H9 (cell line): ENCODE results near the gene METAP2. TPM values are rescaled to one million over a fixed set of nuclear protein-coding genes. Genes with fewer than 3 reads are reported as not detected.
A peak's percentile ranks its signal among the peaks of the same experiment; 100 is the strongest.

ENCODE experiments used
- DNase-seq: peaks from one replicate; pipeline ENCODE4 v3.0.0-alpha.2; 2017
- H2AFZ ChIP-seq: one replicate; pipeline ENCODE4 v1.6.1; 2013; ENCODE audit warnings: mild to moderate bottlenecking, low read length, control low read depth, moderate library complexity
- H2AK5ac ChIP-seq: 2 replicates; pipeline ENCODE4 v1.6.1; 2013; ENCODE audit warnings: low read length, control low read depth, mixed read lengths; ENCODE audit not compliant: insufficient read length
- H2BK120ac ChIP-seq: one replicate; pipeline ENCODE4 v1.6.1; 2013; ENCODE audit warnings: low read depth, mild to moderate bottlenecking, low read length, control low read depth, inconsistent platforms; ENCODE audit not compliant: poor library complexity, severe bottlenecking
- H2BK12ac ChIP-seq: 2 replicates; pipeline ENCODE4 v1.6.1; 2013; ENCODE audit warnings: low read length, control low read depth, mixed read lengths, low read depth; ENCODE audit not compliant: insufficient read length
- H2BK15ac ChIP-seq: 2 replicates; pipeline ENCODE4 v1.6.1; 2013; ENCODE audit warnings: low read depth, low read length, control low read depth
- H2BK20ac ChIP-seq: one replicate; pipeline ENCODE4 v1.6.1; 2013; ENCODE audit warnings: low read depth, mild to moderate bottlenecking, low read length, control low read depth, inconsistent platforms; ENCODE audit not compliant: poor library complexity, severe bottlenecking
- H2BK5ac ChIP-seq: 2 replicates; pipeline ENCODE4 v1.6.1; 2013; ENCODE audit warnings: low read length, control low read depth, mixed read lengths; ENCODE audit not compliant: insufficient read length
- H3K14ac ChIP-seq: 2 replicates; pipeline ENCODE4 v1.6.1; 2013; ENCODE audit warnings: low read length, control low read depth; ENCODE audit not compliant: insufficient read depth
- H3K18ac ChIP-seq: 2 replicates; pipeline ENCODE4 v1.6.1; 2013; ENCODE audit warnings: low read depth, mild to moderate bottlenecking, mixed read lengths, low read length, control low read depth; ENCODE audit not compliant: insufficient read length
- H3K23ac ChIP-seq: 2 replicates; pipeline ENCODE4 v1.6.1; 2013; ENCODE audit warnings: low read length, control low read depth, mixed read lengths, low read depth; ENCODE audit not compliant: insufficient read length
- H3K23me2 ChIP-seq: 2 replicates; pipeline ENCODE4 v1.6.1; 2013; ENCODE audit warnings: low read depth, mild to moderate bottlenecking, mixed read lengths, low read length, control low read depth; ENCODE audit not compliant: insufficient read length, poor library complexity, severe bottlenecking
- H3K27ac ChIP-seq: 2 replicates; pipeline ENCODE4 v1.5.1; 2013; ENCODE audit warnings: low read length, control low read depth, mixed read lengths, low read depth; ENCODE audit not compliant: insufficient read length
- H3K27me3 ChIP-seq: 2 replicates; pipeline ENCODE4 v1.6.1; 2013; ENCODE audit warnings: low read length, control low read depth, inconsistent platforms; ENCODE audit not compliant: insufficient read depth
- H3K4ac ChIP-seq: 2 replicates; pipeline ENCODE4 v1.6.1; 2013; ENCODE audit warnings: low read depth, mild to moderate bottlenecking, control low read depth, inconsistent platforms, low read length, moderate library complexity
- H3K4me1 ChIP-seq: 2 replicates; pipeline ENCODE4 v1.6.1; 2013; ENCODE audit warnings: low read length, control low read depth, inconsistent platforms; ENCODE audit not compliant: insufficient read depth
- H3K4me2 ChIP-seq: 2 replicates; pipeline ENCODE4 v1.6.1; 2013; ENCODE audit warnings: low read length, control low read depth, mixed read lengths; ENCODE audit not compliant: insufficient read length, insufficient read depth
- H3K56ac ChIP-seq: 2 replicates; pipeline ENCODE4 v1.6.1; 2013; ENCODE audit warnings: low read depth, mild to moderate bottlenecking, mixed read lengths, low read length, control low read depth; ENCODE audit not compliant: insufficient read length
- H3K79me1 ChIP-seq: 2 replicates; pipeline ENCODE4 v1.6.1; 2013; ENCODE audit warnings: low read depth, mild to moderate bottlenecking, moderate library complexity, low read length, control low read depth, inconsistent platforms; ENCODE audit not compliant: insufficient read depth, poor library complexity, severe bottlenecking
- H3K79me2 ChIP-seq: 2 replicates; pipeline ENCODE4 v1.6.1; 2013; ENCODE audit warnings: low read length, control low read depth, inconsistent platforms; ENCODE audit not compliant: insufficient read depth
- H3K9ac ChIP-seq: 2 replicates; pipeline ENCODE4 v1.6.1; 2013; ENCODE audit warnings: low read length, control low read depth, mixed read lengths; ENCODE audit not compliant: insufficient read length; ENCODE audit errors: extremely low read depth
- H3K9me3 ChIP-seq: one replicate; pipeline ENCODE4 v1.6.1; 2013; ENCODE audit warnings: low read depth, low read length, inconsistent platforms; ENCODE audit not compliant: control insufficient read depth
- H3T11ph ChIP-seq: one replicate; pipeline ENCODE4 v1.6.1; 2013; ENCODE audit warnings: mild to moderate bottlenecking, low read length, control low read depth, inconsistent platforms
- H4K20me1 ChIP-seq: one replicate; pipeline ENCODE4 v1.6.1; 2013; ENCODE audit not compliant: control insufficient read depth, insufficient read length, insufficient read depth
- H4K5ac ChIP-seq: 2 replicates; pipeline ENCODE4 v1.6.1; 2013; ENCODE audit warnings: low read depth, mild to moderate bottlenecking, mixed read lengths, low read length, control low read depth; ENCODE audit not compliant: insufficient read length
- H4K8ac ChIP-seq: replicated peaks from 2 replicates; pipeline ENCODE4 v1.6.1; 2013; ENCODE audit warnings: low read length, control low read depth, mixed read lengths, low read depth; ENCODE audit not compliant: insufficient read length
- H4K91ac ChIP-seq: 2 replicates; pipeline ENCODE4 v1.6.1; 2013; ENCODE audit warnings: low read depth, mild to moderate bottlenecking, moderate library complexity, mixed read lengths, low read length, control low read depth; ENCODE audit not compliant: insufficient read length
- H3K27ac Mint-ChIP-seq, 3 experiments: 2 replicates in 2 of 3; 3 replicates in 1 of 3; pipeline ENCODE4 v1.8.0; 2020 to 2021; ENCODE audit warnings: mixed read lengths in 3 of 3, mild to moderate bottlenecking in 1 of 3, moderate library complexity in 1 of 3
- H3K27me3 Mint-ChIP-seq: 2 replicates; pipeline ENCODE4 v1.8.0; 2021; ENCODE audit warnings: low read depth, mild to moderate bottlenecking, moderate library complexity, mixed read lengths
- H3K36me3 Mint-ChIP-seq, 3 experiments: 2 replicates in 2 of 3; 3 replicates in 1 of 3; pipeline ENCODE4 v1.8.0; 2020 to 2021; ENCODE audit warnings: low read depth in 3 of 3, mixed read lengths in 3 of 3; ENCODE audit not compliant: insufficient read depth in 1 of 3
- H3K4me1 Mint-ChIP-seq, 2 experiments: 2 replicates each; pipeline ENCODE4 v1.8.0; 2020; ENCODE audit warnings: mixed read lengths in 2 of 2
- H3K4me3 Mint-ChIP-seq, 2 experiments: 2 replicates in 1 of 2; 3 replicates in 1 of 2; pipeline ENCODE4 v1.8.0; 2020 to 2021; ENCODE audit warnings: mild to moderate bottlenecking in 2 of 2, mixed read lengths in 2 of 2, moderate library complexity in 1 of 2
- H3K9me3 Mint-ChIP-seq, 2 experiments: 2 replicates in 1 of 2; 3 replicates in 1 of 2; pipeline ENCODE4 v1.8.0; 2020; ENCODE audit warnings: mild to moderate bottlenecking in 2 of 2, mixed read lengths in 2 of 2, moderate library complexity in 1 of 2
- WGBS: extraction: QIAGEN DNeasy Blood & Tissue Kit; methylation state at CpG from one replicate; pipeline ENCODE4 v1.1.7; 2013; ENCODE audit warnings: missing lambda C conversion rate, low lambda C conversion rate, mixed read lengths; ENCODE audit not compliant: insufficient read length; ENCODE audit errors: extremely low coverage; 5-methylcytosine and 5-hydroxymethylcytosine counted together
- total RNA-seq: library from RNA; stranded (reverse); gene quantifications from 2 replicates; pipeline ENCODE4 v1.2.1, GENCODE V29; 2021
- TF ChIP-seq, protein P1 (sequence below): fragments of 200-600 bp; sonication (generic); conservative IDR thresholded peaks from 3 replicates; pipeline ENCODE4 v1.8.0; 2021; ENCODE audit warnings: antibody characterized with exemption, mild to moderate bottlenecking

The METAP2 gene
- total RNA-seq, 1 experiment from 2014 or later = 140 TPM

DNA sequence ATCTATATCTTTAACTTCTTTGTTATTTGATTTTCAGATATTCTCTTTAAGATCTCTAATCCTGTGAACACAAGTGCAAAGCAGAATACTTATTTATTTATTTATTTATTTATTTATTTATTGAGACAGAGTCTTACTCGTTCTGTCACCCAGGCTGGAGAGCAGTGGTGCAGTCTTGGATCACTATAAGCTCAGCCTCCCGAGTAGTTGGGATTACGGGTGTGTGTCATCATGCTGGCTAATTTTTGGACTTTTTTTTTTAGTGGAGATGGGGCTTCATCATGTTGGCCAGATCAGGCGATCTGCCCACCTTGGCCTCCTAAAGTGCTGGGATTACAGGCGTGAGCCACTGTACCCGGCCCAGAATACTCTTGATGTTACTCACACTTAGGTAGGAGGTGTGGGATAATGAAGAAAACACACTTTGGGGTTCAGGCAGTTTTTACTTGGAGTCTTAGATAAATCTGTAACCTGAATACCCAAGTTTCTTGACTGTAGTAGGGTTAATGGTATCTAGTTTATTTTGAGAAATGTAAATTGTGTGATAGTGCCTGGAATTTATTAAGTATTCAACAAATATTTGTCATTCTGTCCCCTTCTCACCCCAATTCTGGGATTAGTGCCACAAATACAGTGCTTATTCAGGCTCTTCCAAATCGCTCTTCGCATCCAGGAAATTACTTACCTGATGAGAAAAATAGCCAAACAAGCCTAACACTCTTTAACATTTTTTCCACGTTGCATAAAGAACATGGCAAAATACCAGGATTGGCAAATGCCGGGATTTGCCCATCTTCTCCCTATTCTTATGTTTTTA, 33.0 kb downstream of the METAP2 start:
- no peak overlapping the region for H2BK12ac ChIP-seq
- H3K4me2 ChIP-seq = no peak overlapping the region
- H3K4me1 ChIP-seq = no peaks in the 10 kb centered on the region
- no peak for DNase-seq
- no peak overlapping the region for H3K14ac ChIP-seq
- no peak overlapping the region for H2AK5ac ChIP-seq
- no peak overlapping the region for H3T11ph ChIP-seq
- H3K18ac ChIP-seq = no peak overlapping the region
- no peak overlapping the region for H3K4me3 Mint-ChIP-seq
- no peak overlapping the region for H4K8ac ChIP-seq
- no peaks in the 10 kb centered on the region; the same call in 1 of the 2 replicates for H3K27me3 ChIP-seq
- no peak overlapping the region for H4K5ac ChIP-seq
- H2BK5ac ChIP-seq = no peak overlapping the region
- no peaks in the 10 kb centered on the region for H3K9me3 Mint-ChIP-seq
- H3K79me1 ChIP-seq = no peaks in the 10 kb centered on the region
- no peak overlapping the region for H3K9ac ChIP-seq
- no peaks in the 10 kb centered on the region; a peak in 1 of 4 replicates for H3K4me1 Mint-ChIP-seq
- H3K27me3 Mint-ChIP-seq = no peaks in the 10 kb centered on the region
- H3K4ac ChIP-seq = no peak overlapping the region
- no peak overlapping the region for H3K56ac ChIP-seq
- no peaks in the 10 kb centered on the region for H3K9me3 ChIP-seq
- no peaks in the 10 kb centered on the region for H4K20me1 ChIP-seq
- TF ChIP-seq, protein P1, sequence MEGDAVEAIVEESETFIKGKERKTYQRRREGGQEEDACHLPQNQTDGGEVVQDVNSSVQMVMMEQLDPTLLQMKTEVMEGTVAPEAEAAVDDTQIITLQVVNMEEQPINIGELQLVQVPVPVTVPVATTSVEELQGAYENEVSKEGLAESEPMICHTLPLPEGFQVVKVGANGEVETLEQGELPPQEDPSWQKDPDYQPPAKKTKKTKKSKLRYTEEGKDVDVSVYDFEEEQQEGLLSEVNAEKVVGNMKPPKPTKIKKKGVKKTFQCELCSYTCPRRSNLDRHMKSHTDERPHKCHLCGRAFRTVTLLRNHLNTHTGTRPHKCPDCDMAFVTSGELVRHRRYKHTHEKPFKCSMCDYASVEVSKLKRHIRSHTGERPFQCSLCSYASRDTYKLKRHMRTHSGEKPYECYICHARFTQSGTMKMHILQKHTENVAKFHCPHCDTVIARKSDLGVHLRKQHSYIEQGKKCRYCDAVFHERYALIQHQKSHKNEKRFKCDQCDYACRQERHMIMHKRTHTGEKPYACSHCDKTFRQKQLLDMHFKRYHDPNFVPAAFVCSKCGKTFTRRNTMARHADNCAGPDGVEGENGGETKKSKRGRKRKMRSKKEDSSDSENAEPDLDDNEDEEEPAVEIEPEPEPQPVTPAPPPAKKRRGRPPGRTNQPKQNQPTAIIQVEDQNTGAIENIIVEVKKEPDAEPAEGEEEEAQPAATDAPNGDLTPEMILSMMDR = no peak
- H3K27ac ChIP-seq = no peak overlapping the region
- peaks cover 40 to 86% (median 81%) of the 10 kb centered on the region in 3 experiments; a peak in 6 of 7 replicates for H3K36me3 Mint-ChIP-seq
- no peak overlapping the region for H3K23ac ChIP-seq
- H2BK120ac ChIP-seq = no peak overlapping the region
- H2BK20ac ChIP-seq = no peak overlapping the region
- WGBS = no CpG with 5 or more reads among the region's 10 CpGs
- H2BK15ac ChIP-seq = no peak overlapping the region
- H3K79me2 ChIP-seq = no peaks in the 10 kb centered on the region
- H2AFZ ChIP-seq = no peak overlapping the region
- no peak overlapping the region for H4K91ac ChIP-seq
- H3K23me2 ChIP-seq = no peaks in the 10 kb centered on the region
- peak overlapping the region in 1 of 3 experiments; percentile 45; a peak in 1 of 7 replicates for H3K27ac Mint-ChIP-seq
